ENCODE data around the gene RAB9B.
"Not testable (repeated sequence)": the region's sequence is repeated elsewhere in the genome, so short reads cannot be mapped to it uniquely, and the experiment has no call there.

RAB9B gene, protein sequence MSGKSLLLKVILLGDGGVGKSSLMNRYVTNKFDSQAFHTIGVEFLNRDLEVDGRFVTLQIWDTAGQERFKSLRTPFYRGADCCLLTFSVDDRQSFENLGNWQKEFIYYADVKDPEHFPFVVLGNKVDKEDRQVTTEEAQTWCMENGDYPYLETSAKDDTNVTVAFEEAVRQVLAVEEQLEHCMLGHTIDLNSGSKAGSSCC

DNA sequence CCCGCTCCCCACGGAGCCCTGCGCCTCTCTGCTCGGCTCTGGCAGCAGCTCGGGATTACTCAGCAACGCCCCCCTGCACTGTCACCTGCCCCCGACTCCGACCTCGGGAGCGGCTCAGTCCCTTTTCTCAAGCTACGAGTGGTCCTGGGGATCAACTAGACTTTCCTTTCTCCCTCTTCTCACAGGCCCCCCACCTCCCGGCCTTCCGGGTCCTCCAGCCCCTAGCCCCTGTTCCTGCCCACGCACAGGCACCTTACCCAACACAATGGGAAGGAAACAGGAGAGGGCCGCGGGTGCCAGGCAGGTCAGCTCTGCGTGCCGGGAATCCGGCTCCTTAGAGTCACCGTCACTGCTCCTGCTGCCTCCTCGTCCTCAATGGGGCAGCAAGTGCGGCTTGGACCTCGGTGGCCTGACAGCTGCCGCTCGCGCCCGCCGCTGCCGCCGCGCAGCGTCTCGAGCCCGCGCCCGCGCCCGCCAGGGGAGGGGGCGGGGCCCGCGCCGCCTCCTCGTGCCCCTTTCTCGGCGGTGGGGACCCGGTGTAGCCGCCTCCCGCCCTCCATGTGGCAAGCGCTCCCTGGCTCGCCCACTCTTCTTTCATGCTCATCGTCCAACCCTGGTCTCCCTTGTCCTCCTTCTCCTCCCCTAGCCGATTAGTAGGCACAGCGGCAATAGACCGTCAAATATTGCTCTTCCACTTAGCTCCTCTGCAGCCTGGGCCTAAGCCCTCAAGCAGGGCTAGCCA, at the start of gene RAB9B:
RAB9B (minus strand) TSS at position 455 of the 742 bp plus-strand sequence. CDS start 6,473 bp downstream, outside the sequence.
- H3K27ac ChIP-seq = no peak within 1 kb of the TSS
- DNase-seq (ENCODE audit: low read depth, low spot score) = no peak

DNA sequence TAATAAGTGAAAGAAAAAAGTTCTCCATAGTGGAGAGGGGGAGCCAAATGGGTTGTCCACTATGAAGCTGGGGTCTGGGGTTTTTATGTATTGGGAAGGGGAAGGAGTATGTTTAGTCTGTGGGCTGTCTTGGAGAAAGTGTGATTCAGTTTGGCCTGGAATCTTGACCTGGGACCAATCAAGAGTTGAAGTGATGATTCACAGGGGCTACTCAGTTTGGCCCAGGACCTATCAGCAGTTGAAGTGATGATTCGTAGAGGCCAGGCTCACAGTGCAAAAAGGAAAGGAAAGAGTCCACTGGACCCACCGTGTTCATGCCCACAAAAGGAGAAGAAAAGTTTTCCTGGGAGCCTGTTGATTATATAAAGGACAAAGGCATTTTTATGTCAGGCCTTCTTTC, 47.3 kb upstream of the RAB9B start:
- DNase-seq (ENCODE audit: low read depth, low spot score) = no peak
- H3K27ac ChIP-seq = peak overlapping the region; percentile 39

DNA sequence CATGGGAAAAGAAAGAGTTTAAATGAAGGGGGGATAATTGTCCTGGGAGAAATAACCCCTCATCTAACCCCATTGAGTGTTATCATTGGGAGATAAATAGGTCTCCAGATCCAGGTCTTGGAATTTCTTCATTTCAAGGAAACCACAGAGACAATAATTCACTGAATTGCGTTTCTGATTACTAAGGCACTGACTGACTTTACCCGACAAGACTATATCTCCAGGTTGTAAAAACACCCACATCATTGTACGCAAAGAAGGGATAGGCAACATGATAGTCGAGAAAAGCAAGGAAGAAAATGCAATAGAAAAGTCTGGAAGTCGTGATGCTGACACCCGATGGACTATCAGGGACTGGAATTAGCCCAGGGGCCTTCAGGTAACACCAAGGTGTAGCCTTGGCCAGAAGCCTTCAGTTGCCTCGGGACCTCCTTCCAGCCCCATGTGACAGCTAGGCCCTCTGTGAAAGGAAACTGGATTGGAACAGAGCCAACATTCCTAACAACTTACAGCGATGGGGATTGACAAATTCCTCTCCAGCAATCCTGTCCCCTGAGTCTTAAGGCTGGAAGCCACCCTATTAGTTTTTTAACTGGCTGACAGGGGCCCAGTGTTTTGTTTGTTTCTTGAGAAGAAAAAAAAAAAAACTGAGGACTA, 46.5 kb upstream of the RAB9B start:
- DNase-seq (ENCODE audit: low read depth, low spot score) = peak; percentile 12
- peak overlapping the region; percentile 39 for H3K27ac ChIP-seq

DNA sequence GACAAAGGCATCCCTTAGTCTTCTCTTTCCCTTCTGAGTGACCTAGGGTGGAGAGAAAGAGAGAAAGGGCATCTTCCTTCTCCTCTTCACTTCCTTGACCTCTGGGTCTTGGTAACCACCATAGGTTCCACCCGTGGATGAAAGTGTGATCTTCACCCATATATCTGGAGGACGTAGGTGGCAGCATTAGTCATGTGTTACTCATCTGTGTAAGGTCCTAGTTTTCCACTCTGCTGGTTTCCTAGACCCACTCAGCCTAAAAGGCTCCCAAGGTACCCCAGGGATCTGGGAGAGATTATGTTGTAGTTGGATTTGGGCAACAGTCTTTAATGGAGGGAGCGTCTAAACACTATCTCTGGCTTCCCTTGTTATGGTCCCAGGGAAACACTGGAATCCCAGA, 45.5 kb upstream of the RAB9B start:
- DNase-seq (ENCODE audit: low read depth, low spot score) = no peak
- no peak overlapping the region for H3K27ac ChIP-seq

DNA sequence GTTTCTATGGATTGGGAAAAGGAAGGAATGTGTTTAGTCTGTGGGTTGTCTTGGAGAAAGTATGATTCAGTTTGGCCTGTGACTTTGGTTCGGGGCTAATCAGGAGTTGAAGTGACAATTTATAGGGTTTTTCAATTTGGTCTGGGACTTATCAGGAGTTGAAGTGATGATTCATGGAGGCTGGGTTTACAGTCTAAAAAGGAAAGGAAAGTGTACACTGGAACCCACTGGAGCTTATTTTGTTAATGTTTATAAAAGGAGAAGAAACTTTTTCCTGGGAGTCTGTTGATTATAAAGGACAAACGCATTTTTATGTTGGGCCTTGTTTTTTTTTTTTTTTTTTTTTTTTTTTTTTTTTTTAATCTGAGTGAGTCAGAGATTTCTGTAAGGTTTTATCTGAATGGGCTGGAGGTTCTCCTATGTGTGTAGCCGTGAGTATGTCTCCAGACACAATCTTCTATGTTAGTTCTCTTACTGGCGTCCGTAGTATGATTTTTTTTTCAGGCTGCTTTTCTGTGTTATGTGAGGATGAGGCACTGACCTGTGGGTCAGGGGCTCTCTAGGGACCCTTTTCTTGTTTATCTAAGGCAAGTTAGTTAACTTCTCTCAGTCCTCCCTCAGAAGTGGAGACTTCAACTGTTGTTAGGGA, 33.0 kb upstream of the RAB9B start:
- H3K27ac ChIP-seq = no peak overlapping the region
- no peak for DNase-seq (ENCODE audit: low read depth, low spot score)

DNA sequence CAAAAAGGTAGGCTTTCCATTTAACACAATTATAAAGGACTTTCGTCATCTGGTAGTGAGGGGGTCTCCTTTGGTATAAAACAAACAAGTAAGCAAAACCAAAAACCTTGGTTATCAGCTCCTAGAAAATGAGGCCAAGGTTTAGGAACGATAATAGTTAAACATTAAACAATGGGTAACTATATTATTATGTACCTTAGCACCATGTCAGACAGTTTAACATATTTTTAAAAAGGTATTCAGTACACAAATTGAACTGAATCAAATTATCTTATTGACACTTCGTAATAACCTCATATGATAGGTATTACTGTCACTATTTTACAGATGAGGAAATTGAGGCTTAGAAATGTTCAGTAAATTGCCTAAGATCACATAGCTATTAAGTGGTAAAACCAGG, 32.1 kb upstream of the RAB9B start:
- H3K27ac ChIP-seq = no peak overlapping the region
- DNase-seq (ENCODE audit: low read depth, low spot score) = no peak

DNA sequence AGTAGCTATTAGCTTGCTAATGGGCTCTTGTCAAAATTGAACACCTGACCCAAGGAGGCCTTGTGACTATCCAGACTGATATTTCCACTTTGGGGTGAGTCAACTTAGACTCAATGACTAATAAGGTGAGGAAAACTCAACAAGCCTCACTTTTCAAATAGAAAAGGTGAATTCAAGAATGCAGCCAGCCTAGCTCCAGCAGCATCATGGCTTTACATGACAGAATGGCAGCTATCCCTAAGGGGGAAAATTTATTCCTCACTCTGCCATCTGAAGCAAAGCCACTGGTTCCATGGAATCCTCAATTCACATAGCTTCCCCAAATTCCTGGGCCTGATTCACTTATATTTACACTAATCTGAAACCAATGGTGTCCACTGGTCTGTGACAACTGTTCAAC, 29.1 kb upstream of the RAB9B start:
- no peak overlapping the region for H3K27ac ChIP-seq
- DNase-seq (ENCODE audit: low read depth, low spot score) = peak; percentile 12

DNA sequence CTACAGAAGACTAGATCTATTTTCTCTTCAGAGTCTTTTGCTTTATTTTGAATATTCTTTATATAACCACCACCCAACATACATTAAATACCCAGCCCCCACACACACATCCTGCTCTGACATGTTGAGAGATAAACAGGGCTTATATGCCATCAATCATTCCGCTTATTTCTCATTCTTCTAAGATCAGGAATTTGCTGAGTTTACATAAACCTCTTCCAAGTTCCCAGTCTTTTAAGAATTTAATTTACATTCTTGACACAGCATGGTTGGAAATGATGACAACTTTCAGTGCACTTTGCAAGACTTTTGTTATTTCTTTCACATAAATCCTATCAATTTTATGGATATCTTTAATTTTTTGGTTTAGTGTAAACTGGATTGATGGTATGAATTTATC, 17.5 kb upstream of the RAB9B start:
- DNase-seq (ENCODE audit: low read depth, low spot score) = no peak
- H3K27ac ChIP-seq = no peak overlapping the region

DNA sequence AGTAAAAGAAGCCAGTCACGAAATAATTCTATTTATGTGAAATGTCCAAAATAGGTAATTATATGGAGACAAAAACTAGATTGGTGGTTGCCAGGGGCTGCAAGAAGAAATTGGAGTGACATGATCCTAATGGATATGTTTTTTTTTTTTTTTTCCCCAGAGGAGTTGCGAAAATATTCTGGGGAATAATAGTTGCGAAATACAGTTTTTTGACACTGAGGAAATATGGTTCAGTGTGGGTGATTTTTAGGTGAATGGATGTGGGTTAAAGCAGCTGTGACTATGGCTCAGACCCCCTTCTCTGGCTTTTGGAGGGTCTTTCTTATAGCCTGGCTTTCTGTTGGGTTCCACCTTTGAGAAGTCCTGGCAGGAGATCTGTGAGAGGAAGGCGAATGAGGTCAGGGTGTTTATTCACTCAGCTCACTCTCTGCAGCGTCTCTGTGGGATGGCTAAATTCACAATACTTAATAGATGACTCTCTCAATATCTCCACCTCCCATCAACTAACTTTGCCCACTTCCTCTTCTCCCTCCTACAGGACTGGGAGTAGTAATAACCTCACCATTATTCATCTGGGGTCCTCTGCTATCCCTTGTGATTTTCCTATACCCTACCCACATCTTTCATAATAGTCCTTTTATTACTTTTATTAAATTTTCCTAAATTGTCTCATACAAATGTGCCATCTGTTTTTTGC, 15.3 kb upstream of the RAB9B start:
- DNase-seq (ENCODE audit: low read depth, low spot score) = no peak
- H3K27ac ChIP-seq = no peak overlapping the region

DNA sequence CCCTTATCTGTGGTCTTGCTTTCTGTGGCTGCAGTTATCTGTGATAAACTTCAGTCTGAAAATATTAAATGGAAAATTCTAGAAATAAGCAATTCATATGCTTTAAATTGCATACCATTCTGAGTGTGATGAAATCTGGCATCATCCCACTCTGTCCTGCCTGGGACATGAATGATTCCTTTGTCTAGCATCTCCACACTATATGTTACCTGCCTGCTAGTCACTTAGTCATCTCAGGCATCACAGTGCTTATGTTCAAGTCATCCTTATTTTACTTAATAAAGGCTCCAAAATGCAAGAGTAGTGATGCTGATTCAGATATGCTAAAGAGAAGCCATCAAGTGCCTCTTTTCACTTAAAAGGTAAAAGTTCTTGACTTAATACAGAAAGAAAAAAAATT, 14.3 kb upstream of the RAB9B start:
- H3K27ac ChIP-seq = peak overlapping the region; percentile 28
- no peak for DNase-seq (ENCODE audit: low read depth, low spot score)

DNA sequence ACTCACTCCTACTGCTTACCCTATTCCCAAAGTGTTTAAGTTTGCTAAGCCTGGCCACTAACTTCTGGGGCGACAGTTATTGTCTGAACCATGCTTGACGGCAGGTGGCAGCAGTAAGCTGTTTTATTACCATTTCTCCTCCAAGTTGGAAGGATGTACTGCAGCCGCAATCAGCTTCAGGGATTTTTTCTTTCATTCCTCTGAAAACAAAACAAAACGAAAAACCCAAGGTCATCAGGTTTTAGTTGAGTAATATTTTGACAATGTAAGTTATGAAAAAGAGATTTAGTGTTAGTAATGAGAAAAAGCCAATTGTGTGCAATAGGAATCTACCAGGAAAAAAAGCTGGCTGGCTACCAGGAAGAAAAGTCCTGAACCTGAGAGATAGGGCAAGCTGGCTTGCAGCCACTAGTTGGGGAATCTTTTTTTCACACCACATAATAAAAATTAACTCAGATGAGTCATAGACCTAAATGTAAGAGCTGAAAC, 13.2 kb upstream of the RAB9B start:
- no peak for DNase-seq (ENCODE audit: low read depth, low spot score)
- H3K27ac ChIP-seq = peak overlapping the region; percentile 28

DNA sequence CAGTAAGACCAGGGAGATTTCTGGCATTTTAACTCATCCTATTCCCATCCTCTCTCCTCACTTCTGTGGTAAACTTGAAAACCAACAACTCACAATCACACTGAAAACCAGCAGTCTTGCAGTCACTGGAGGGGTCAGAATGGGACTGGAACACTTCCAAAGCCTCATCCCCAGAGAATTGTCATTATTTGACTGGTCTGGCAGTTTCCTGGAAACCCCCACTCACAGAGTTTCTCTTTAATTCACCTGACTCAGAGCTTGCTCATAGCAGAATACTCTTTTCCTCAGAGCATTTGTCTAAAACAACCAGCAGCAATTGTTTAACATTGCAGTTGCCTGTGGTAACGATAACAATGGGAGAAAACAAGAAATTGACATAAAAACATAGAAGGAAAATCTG, 7.3 kb upstream of the RAB9B start:
- no peak overlapping the region for H3K27ac ChIP-seq
- DNase-seq (ENCODE audit: low read depth, low spot score) = no peak

DNA sequence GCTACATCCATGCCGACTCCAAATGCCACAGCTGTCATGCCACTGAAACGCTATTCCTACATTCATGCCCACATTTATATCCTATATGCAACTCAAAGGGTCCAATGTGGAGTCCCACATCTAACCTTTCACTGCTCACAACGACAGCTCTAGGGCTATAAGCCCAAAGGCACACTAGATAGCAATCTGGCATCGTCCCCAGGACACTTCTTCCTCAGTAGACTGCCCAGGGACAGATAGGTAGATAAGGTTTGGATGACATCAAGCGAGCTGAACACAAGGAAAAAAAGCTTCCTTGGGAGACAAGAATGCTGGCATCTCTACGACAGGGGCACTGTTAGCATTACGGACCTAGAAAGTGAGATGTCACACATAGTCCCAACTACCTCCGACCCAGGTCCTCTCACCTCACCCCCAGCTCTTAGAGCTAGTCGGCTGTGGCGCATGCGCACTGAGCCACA, 685 bp downstream of the RAB9B start:
- DNase-seq (ENCODE audit: low read depth, low spot score) = no peak
- no peak overlapping the region for H3K27ac ChIP-seq

DNA sequence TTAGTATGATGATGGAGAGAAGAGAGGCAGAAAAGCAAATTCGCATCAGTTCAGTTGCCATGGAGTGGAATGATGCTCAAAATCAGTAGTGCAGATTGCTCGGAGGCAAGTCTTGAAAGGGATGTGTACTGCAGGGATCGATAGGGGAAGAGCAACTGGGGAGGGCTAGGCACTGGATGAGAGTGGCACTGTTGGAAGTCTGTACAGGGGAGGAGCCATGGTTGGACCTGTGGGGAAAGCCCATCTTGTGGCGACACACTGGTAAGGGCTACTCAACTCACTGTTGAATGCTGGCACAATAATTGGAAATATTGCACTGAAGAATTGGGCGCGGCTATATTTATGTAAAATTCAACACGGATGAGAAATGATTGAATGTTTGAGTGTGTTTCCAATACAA, 1.2 kb downstream of the RAB9B start:
- H3K27ac ChIP-seq = no peak overlapping the region
- no peak for DNase-seq (ENCODE audit: low read depth, low spot score)

DNA sequence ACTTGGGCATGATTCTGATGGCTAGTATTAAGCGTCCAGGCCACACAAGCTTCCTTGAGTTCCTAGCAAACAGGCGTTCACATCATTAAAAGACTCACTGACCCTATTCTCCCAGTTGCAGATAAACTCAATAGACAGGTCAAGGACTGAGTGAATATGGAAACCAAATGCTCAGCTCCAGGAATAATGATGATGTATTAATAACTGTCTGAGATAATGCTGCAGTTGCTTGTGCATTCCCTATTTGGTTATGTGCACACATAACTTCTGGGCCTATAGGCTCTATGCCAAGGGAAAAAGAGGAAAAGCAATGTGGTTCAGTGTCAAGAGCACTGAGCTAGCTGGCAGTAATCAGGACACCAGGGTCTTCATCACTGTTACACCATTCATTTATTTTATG, 3.5 kb downstream of the RAB9B start:
- no peak overlapping the region for H3K27ac ChIP-seq

DNA sequence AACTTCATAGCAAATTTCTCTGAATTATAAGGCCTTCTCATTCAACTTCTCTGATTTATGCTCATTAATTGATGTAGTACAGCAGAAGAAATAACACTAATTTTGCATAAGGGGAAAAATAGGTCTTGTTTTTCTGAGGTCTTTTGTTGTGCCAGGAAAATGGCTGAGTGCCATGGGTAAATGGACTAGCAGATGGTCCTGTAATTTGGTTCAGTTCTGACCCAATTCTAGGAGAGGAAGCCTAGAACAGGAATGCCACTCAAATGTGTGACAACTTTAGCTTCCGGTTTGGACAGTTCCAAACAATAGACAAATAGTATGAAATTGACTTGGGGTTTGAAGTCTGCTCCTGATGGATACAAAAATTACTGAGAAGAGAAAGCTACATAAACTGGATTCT, 6.2 kb downstream of the RAB9B start:
- no peak overlapping the region for H3K27ac ChIP-seq
- DNase-seq (ENCODE audit: low read depth, low spot score) = no peak

More for the DNA sequence above, 3.5 kb downstream of the RAB9B start:
- DNase-seq (ENCODE audit: low read depth, low spot score) = no peak

DNA sequence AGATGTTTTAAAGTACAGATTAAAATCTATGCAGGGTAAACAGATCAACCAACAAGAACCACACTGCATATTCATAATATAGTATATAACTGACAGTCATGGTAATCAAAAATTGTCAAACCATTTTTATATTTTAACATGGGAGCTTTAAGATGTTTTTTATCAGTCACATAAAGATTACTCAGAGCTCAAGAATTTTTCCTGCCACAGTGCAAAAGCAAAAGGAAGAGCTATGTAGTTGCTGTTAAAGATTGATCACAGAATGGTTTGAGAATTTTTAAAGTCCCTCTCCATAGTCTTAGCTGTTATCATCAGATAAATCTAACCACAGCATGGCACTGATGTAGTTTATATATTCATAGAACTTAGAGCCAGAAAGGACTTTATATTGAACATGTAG, 8.5 kb downstream of the RAB9B start:
- H3K27ac ChIP-seq = no peak overlapping the region
- no peak for DNase-seq (ENCODE audit: low read depth, low spot score)

DNA sequence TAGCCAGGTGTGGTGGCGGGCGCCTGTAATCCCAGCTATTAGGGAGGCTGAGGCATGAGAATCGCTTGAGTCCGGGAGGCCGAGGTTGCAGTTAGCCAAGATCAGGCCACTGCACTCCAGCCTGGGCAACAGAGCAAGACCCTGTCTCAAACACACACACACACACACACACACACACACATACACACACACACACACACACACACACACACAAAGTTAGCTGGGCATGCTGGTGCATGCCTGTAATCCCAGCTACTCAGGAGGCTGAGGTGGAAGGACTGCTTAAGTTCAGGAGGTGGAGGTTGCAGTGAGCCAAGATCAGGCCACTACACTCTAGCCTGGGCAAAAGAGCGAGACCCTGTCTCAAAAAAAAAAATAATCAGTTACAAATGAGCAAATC, 11.3 kb downstream of the RAB9B start:
- not testable (repeated sequence) for H3K27ac ChIP-seq; DNase-seq (ENCODE audit: low read depth, low spot score)

DNA sequence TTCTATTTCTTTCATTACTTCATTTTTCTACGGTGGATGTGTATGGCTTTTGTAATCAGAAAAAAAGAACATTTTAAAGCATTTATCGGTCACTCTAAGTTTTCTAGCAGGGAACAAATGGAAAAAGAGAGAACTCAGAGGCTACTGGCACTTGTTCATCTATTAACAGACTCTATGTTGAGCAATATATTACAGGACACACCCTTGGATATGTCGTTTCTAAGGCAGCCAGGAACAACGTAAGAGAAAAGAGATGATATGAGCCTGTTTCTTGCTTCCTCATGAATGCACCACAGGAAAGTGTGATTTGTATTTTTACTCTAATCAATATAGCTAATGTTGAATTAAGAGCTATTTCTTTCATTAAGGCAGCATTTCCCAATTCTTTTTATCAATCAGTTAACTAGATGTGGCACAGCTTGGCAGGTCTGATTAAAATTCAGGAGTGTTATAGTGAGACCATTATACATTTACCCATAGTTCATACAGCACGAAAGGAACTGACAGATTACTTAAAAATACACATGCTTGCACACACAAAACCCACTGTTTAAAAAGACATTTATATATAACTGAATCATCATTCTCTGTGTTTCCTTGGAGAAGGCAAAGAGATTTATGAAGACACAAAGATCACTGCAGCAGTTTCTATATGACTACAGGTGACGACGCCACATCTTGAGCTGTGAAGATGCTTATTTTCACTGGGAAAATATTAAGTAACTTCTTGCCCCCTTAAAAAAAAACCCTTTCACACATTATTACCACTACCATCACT, 13.0 kb downstream of the RAB9B start:
- no peak for DNase-seq (ENCODE audit: low read depth, low spot score)
- H3K27ac ChIP-seq = no peak overlapping the region

All from epithelial cell of prostate (primary cell).